ENCODE data around the gene LMNTD2.

The LMNTD2 gene

GRCh38 chr11:554428-555226, 5.9 kb downstream of the LMNTD2 start:
- ChIA-PET POLR2A (interaction anchor here (1.4 kb wide), 1 partner anchor 14 kb away, joined by 3 read pairs; no protein-coding TSS in a partner anchor), CTCF (interaction anchor here (0.6 to 8.1 kb wide), 33 partner anchors 9 to 352 kb away, joined by 3 to 71 read pairs (median 4); partner anchors contain the start of genes HRAS, TALDO1 and TMEM80)

GRCh38 chr11:553988-554340, 6.6 kb downstream of the LMNTD2 start:
- no peak for TF ChIP-seq CTCF (IDR thresholded peaks at IDR 0.05; ENCODE audit: control extremely low read depth, extremely low read depth, low read depth, missing control alignments)
- POLR2A ChIA-PET = interaction anchor here (0.5 kb wide), 1 partner anchor 87 kb away, joined by 3 read pairs; no protein-coding TSS in a partner anchor
- no peak for DNase-seq (ENCODE audit: extremely low spot score)
- CTCF ChIA-PET = interaction anchor here (0.8 to 8.1 kb wide), 14 partner anchors 8 to 351 kb away, joined by 3 to 71 read pairs (median 5); partner anchors contain the start of genes HRAS, TALDO1 and TMEM80

More at GRCh38 chr11:554428-555226, 5.9 kb downstream of the LMNTD2 start:
- peak; percentile 89 for DNase-seq (ENCODE audit: extremely low spot score)
- peak; percentile 90 for TF ChIP-seq CTCF (IDR thresholded peaks at IDR 0.05; ENCODE audit: control extremely low read depth, extremely low read depth, low read depth, missing control alignments)

GRCh38 chr11:553083-553987, 7.2 kb downstream of the LMNTD2 start:
- TF ChIP-seq CTCF (IDR thresholded peaks at IDR 0.05; ENCODE audit: control extremely low read depth, extremely low read depth, low read depth, missing control alignments) = no peak
- POLR2A ChIA-PET = interaction anchor here (0.5 kb wide), 1 partner anchor 88 kb away, joined by 3 read pairs; no protein-coding TSS in a partner anchor
- CTCF ChIA-PET = interaction anchor here (1.3 to 8.1 kb wide), 5 partner anchors 8 to 172 kb away, joined by 3 to 71 read pairs (median 11); partner anchors contain the start of gene HRAS
- DNase-seq (ENCODE audit: extremely low spot score) = no peak

GRCh38 chr11:551596-551995, 8.9 kb downstream of the LMNTD2 start:
- TF ChIP-seq CTCF (IDR thresholded peaks at IDR 0.05; ENCODE audit: control extremely low read depth, extremely low read depth, low read depth, missing control alignments) = no peak
- ChIA-PET CTCF (interaction anchor here (0.9 to 8.1 kb wide), 2 partner anchors 33 to 173 kb away, joined by 3 to 71 read pairs; no protein-coding TSS in a partner anchor), POLR2A (no interaction called here)
- DNase-seq (ENCODE audit: extremely low spot score) = no peak

- ChIA-PET POLR2A (no interaction called here), CTCF (interaction anchor here (8.1 kb wide), 1 partner anchor 174 kb away, joined by 71 read pairs; no protein-coding TSS in a partner anchor)
Observed at GRCh38 chr11:551131-551530, 9.4 kb downstream of the LMNTD2 start.

More at GRCh38 chr11:551131-551530, 9.4 kb downstream of the LMNTD2 start:
- no peak for TF ChIP-seq CTCF (IDR thresholded peaks at IDR 0.05; ENCODE audit: control extremely low read depth, extremely low read depth, low read depth, missing control alignments)
- DNase-seq (ENCODE audit: extremely low spot score) = no peak

Data from GM10248 (cell line).